Measurements from ENCODE around the gene NDUFAF4.
"Not testable (repeated sequence)": the region's sequence is repeated elsewhere in the genome, so short reads cannot be mapped to it uniquely, and the experiment has no call there.

NDUFAF4 gene

DNA sequence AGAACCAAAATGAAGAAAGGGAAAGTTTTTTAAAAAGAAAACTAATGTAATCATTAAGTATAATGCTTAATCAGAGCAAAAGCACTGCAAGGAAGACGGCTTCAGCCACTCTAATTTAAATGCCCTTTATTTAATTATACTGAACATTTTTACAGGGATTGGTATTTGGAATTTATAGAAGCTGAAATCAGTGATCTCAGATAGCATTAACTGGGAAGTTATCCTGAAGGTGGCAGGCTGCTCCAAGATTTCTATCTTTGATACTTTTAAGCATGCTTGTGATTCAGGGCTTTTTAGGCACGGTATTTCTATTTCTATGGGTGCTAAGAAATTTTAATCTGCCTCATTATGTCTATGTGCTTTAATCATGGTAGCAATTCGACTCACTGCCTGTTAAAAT, 1.3 kb upstream of the NDUFAF4 start:
- no peak for ATAC-seq
- no peak for DNase-seq

DNA sequence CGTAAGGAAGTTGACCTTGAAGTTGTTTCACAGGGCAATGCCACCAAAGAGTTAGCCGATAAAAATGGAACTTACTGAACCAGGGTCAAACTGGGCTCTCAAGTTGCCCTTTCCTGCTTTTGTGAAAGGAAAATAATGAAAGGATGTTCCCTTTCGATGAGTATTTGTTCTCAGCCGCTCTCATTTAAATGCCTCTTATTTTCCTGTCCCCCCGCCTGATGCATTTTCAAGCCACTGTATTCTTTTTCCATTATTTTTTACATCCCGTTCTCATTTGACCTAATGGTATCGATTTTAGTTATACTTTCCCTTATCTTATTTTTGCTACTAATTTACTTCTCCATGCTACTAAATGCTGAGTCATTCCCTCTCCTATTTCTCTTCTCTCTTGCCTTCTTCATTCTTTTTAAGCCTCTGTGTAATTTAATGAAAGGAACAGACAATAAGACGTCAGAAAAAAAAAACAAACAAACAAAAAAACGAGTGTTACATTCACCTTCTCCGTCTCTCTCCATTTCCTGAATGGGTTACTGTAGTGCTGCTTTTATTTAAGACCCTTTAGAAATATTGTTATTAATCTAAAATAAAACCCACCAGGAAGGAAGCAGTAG, 655 bp upstream of the NDUFAF4 start:
- no peak for ATAC-seq
- no peak for DNase-seq

DNA sequence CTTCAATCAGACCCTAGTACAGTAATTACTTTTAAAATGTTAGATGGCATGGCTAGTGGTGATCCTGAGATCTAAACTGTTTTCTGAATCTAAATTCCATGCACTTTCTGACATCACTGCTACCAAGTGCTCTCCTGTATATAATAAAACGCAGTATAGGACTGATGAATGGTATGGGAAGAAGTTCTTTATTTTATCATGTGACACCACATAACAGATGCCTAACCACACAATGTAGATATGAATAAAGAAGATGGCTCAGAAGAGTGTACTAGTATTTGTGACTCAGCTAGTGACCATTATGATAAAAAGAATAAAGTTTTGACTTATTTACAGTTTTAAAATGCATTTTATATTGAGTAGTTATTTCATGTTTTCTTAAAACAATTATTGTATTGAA, 8.5 kb downstream of the NDUFAF4 start:
- no peak for DNase-seq
- no peak for ATAC-seq

DNA sequence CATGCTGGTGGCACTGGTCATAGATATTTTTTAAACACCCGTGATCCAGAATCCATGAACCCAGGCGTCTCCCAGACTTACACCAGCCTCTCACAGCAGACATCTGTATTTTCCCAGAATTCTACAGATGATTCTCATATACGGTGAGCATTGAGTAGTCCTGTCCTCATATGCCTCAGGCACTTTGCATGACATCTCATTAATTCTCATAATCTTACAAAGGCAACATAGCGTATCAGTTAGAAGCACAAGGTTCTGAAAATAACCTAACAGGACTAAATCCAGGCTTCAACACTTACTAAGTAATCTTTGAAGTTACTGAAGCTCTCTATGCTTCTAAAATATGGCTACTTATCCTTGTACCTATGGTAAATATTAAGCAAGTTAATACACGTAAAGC, 8.9 kb downstream of the NDUFAF4 start:
- no peak for ATAC-seq
- DNase-seq = no peak

GRCh38 chr6:96886519-96886918, 11.2 kb downstream of the NDUFAF4 start:
- ATAC-seq (no peak), DNase-seq (no peak)

GRCh38 chr6:96885187-96885631, 12.5 kb downstream of the NDUFAF4 start:
- DNase-seq = not testable (repeated sequence)
- ATAC-seq = peak; percentile 40

DNA sequence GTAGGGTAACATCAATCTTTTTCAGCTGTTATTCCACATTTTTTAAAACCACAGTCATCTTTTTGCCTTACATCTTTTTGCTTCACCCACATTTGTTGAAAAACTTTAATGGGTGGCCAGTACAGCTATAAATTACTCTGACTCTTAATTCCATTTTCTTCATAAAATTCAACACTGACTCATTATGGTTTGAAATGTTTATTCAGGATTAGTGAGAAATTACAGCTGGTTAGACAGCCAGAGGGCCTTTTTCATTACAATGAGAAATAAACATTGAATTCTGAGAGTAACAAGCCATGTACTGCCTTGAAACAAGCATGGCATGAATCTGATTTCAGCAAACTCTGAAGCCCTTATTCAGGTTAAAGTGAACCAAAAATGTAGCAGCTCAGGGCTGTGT, 19.5 kb downstream of the NDUFAF4 start:
- ATAC-seq = no peak

DNA sequence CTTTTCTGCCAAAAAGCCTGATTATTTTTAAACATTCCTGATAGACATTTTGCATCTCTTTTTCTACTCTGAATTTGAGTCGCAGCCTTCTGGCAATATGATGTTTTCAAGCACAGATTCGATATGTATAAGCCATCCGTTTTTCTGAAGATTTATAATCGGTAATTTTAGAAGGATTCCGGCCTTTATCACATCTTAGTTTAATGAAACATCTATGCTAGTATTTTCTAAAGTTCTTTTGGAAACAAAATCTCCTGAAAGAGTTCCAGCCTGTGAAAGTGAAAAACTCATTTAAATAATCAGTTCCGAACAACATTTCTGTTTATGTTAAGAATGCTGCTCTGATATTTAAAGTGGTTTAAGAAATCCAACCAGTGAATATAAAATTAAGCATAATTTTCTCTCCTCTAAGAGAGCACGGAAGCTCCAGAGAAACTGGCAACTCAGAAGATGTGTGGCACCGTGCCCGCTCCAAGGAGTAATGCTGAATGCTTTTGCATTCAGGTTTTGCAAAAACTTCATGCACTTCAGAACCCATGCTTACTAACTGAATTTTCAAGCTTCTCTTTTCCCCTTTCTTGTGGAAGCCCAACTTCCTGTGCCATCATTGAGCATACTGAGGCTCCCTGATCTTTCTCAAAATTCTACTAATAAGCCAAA, 20.7 kb downstream of the NDUFAF4 start:
- no peak for DNase-seq
- no peak for ATAC-seq

More for the DNA sequence above, 19.5 kb downstream of the NDUFAF4 start:
- DNase-seq = no peak

GRCh38 chr6:96872976-96873375, 24.7 kb downstream of the NDUFAF4 start:
- no peak for ATAC-seq
- no peak for DNase-seq

DNA sequence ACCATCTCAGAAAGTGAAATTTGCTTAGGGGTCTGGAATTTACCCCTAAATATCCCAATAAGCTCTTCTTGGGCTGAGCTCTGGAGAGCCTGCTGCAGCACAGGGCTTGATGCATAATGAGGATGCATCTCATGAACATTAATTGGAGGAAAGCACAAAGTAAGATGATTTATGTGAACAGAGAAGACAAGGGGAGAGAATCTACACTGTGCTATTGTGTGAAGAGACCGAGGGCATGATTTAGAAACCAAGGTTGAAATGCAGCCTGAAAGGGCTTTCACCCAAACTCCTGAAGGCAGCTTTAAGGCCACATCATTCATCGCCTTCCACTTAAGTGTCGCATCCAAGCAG, 32.7 kb downstream of the NDUFAF4 start:
- ATAC-seq = no peak
- DNase-seq = no peak

- ATAC-seq (no peak), DNase-seq (no peak)
These were observed 33.3 kb downstream of the NDUFAF4 start for GRCh38 chr6:96864216-96865054.

DNA sequence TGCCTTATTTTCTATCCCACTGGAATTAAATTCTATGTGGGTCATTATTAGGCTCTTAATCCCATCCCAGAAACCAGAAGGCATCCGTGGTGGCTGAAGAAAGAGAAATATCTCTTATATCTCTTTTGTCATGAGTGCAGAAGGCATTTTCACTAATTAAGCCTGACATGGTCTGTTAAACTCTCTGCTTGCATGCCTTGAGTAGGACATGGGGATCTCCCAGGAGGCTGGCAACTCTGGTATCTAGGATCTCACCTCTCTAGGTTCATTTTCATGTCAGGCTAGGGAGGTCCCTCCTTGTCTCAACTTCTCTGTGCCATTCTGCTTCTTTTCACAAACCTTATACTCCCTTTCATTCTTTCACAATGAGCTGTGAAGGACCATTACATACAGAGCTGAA, 35.1 kb downstream of the NDUFAF4 start:
- ATAC-seq = no peak
- no peak for DNase-seq

- ATAC-seq = no peak
These were observed 36.1 kb downstream of the NDUFAF4 start for GRCh38 chr6:96861588-96861987.

DNA sequence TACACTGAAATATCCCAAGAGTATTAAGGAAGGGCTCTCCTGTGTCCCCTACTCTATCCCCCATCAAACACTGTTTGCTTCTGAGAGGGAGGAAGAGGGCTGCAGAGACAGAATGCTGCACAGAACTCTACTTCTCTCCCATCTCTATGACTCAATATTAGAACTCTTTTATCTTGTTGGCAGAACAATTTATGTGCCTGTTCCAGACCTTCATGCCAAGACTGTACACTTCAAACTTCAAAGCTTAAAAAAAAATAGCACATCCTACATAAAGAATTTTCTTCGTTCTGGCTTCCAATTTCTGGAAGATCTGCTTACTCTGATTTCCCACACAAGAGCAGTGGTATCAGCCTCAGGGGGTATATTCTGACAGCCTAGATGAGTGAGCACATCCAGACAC, 40.8 kb downstream of the NDUFAF4 start:
- ATAC-seq (no peak), DNase-seq (no peak)

More at GRCh38 chr6:96861588-96861987, 36.1 kb downstream of the NDUFAF4 start:
- DNase-seq = no peak

- no peak for DNase-seq
- ATAC-seq = no peak
These were observed 44.6 kb downstream of the NDUFAF4 start for GRCh38 chr6:96853083-96853482.

- ATAC-seq (no peak), DNase-seq (no peak)
These were observed 45.1 kb downstream of the NDUFAF4 start for GRCh38 chr6:96852605-96853004.

DNA sequence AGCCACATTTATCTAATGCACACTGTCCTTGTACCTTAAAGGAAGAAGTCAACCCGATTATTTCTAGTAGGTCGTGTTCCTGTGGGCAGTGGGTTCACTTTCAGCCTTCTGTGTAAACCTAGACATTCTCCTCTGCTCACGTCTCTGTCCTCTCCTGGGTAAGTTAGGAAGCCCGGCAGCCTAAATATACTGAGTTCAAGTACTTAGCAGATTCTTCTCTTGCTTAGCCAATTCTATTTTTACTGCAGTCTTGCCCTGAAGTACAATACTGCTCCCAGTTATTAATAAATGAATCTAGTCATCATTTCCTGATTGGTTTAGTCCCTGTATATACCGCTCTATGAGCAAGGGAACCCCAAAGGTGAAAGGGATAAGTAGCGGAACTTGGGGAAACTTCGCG, 45.8 kb downstream of the NDUFAF4 start:
- ATAC-seq = no peak
- DNase-seq = no peak

DNA sequence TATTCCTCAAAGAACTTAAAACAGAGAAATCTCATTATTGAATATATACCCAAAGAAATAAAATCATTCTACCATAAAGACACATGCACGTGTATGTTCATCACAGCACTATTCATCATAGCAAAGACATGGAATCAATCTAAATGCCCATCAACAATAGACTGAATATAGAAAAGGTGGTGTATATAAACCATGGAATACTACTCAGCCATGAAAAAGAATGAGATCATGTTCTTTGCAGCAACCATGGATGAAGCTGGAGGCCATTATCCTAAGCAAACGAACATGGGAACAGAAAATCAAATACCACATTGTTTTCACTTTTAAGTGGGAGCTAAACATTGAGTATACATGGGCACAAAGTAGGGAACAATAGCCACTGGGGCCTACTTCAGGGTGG, 48.1 kb downstream of the NDUFAF4 start:
- ATAC-seq = no peak
- DNase-seq = no peak

DNA sequence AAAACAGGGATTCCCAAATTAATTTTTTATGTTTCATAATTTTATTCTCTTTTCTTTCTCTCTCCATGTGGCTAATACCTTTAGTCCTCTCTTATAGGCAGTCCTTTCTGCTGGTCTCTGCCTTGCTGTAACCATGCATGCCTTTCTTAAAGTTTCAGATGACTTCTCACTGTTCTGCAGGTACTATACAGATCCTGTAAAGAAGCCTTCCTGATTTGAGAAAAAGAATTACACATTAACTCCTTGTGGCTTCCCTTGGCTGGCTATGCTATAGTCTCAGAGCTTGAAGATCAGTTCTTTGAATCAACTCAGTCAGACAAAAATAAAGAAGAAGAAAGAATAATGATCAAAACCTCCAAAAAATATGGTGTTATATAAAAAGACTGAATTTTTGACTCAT, 53.2 kb downstream of the NDUFAF4 start:
- DNase-seq (no peak), ATAC-seq (no peak)

GRCh38 chr6:96841345-96841744, 56.3 kb downstream of the NDUFAF4 start:
- DNase-seq (no peak), ATAC-seq (no peak)

Data from stimulated activated naive CD8-positive, alpha-beta T cell treated with anti-CD3 and anti-CD28 coated beads, Interleukin-15, Interleukin-2, amounts not matched to agents 100 U/mL and 50 U/mL, for 24 hours (primary cell).